ENCODE results near the gene C1D. TPM values are rescaled to one million over a fixed set of nuclear protein-coding genes. Genes with fewer than 3 reads are reported as not detected.

C1D gene
- total and polyA plus RNA-seq, 2 of the 4 experiments (the other 2 are of a cell fraction) = 2.7 to 14.3 TPM

GRCh38 chr2:68043032-68043431, 19.8 kb downstream of the C1D start:
- H3K27me3 ChIP-seq (ENCODE audit: control insufficient read depth, insufficient read depth, low read length) = no peaks in the 10 kb centered on the region
- peaks cover 3% of the 10 kb centered on the region for H3K4me1 ChIP-seq (ENCODE audit: control insufficient read depth, insufficient read depth, low read length)
- intact Hi-C loops (cut with micrococcal nuclease) (no loop called here), dilution Hi-C loops (cut with HindIII; ENCODE audit: low sequenced_read_pairs, unreplicated experiment) (no loop called here), in situ Hi-C loops (cut with MboI; ENCODE audit: low sequenced_read_pairs) (loop anchor here (25.0 kb wide), 2 partner anchors 1456 to 1606 kb away; partner anchors contain the start of gene MEIS1)
- 0 out of 2 replicates have a peak overlapping the region, but pooled peaks have one; percentile 59 for H3K23ac ChIP-seq (ENCODE audit: low read depth, low read length)
- no peak overlapping the region for H2AK9ac ChIP-seq (replicated peaks; ENCODE audit: low read depth, low read length, poor library complexity)
- TF ChIP-seq FOS (IDR thresholded peaks at IDR 0.05; ENCODE audit: low read depth, low read length) (no peak), RAD21 (IDR thresholded peaks at IDR 0.05; ENCODE audit: low read length) (no peak), RCOR1 (IDR thresholded peaks at IDR 0.05; ENCODE audit: insufficient replicate concordance, low read length) (no peak), CTCF (conservative IDR thresholded peaks at IDR 0.05; ENCODE audit: low read depth, low read length) (no peak), USF2 (IDR thresholded peaks at IDR 0.05; ENCODE audit: low read depth, low read length) (no peak), ELK1 (IDR thresholded peaks at IDR 0.05; ENCODE audit: borderline replicate concordance, low read depth, low read length) (no peak), NFE2L2 (IDR thresholded peaks at IDR 0.05; ENCODE audit: low read depth, low read length) (no peak), RFX5 (IDR thresholded peaks at IDR 0.05; ENCODE audit: low read depth, low read length) (no peak), CHD1 (IDR thresholded peaks at IDR 0.05; ENCODE audit: low read depth, low read length) (no peak), POLR2A (IDR thresholded peaks at IDR 0.05; ENCODE audit: low read depth, low read length) (no peak), SMC3 (IDR thresholded peaks at IDR 0.05; ENCODE audit: low read depth, low read length) (no peak), MAFK (IDR thresholded peaks at IDR 0.05; ENCODE audit: low read depth, low read length) (no peak), BHLHE40 (IDR thresholded peaks at IDR 0.05; ENCODE audit: low read depth, low read length) (no peak), MXI1 (IDR thresholded peaks at IDR 0.05; ENCODE audit: borderline replicate concordance, low read depth, low read length) (no peak), MAZ (IDR thresholded peaks at IDR 0.05; ENCODE audit: borderline replicate concordance, low read depth, low read length) (no peak), CEBPB (IDR thresholded peaks at IDR 0.05; ENCODE audit: low read depth, low read length) (no peak)
- no peak overlapping the region for H3K9ac ChIP-seq (ENCODE audit: low read depth, low read length)
- H3K36me3 ChIP-seq (ENCODE audit: control insufficient read depth, insufficient read depth, low read length) = 0 out of 2 replicates have a peak, but pooled peaks cover 1% of the 10 kb centered on the region
- no peak overlapping the region for H2BK5ac ChIP-seq (ENCODE audit: low read depth, low read length, poor library complexity, severe bottlenecking)
- no peak overlapping the region for H3K18ac ChIP-seq (ENCODE audit: low read depth, low read length)
- H2AK5ac ChIP-seq (ENCODE audit: low read depth, low read length) = no peak overlapping the region
- H4K8ac ChIP-seq (ENCODE audit: low read depth in 2 of 2, low read length in 2 of 2) = 0 out of 4 replicates have a peak overlapping the region, but pooled peaks of 1 of the 2 experiments have one; percentile 46
- WGBS, 2 experiments (ENCODE audit: extremely low coverage in 2 of 2, insufficient read length in 1 of 2) = no CpG with 5 or more reads among the region's 5 CpGs
- H3K56ac ChIP-seq (ENCODE audit: extremely low read depth, insufficient read depth, low read length) = no peak overlapping the region
- H2BK20ac ChIP-seq (ENCODE audit: low read depth, low read length) = no peak overlapping the region
- H3K4me3 ChIP-seq (ENCODE audit: insufficient read depth, low read depth, low read length) = no peak overlapping the region
- CTCF ChIA-PET = no interaction called here
- no peak overlapping the region for H3K27ac ChIP-seq (ENCODE audit: insufficient read depth, low read length)
- DNase-seq (no peak), ATAC-seq (ENCODE audit: low read depth) (no peak)
- no peak overlapping the region for H3K4me2 ChIP-seq (ENCODE audit: low read depth, low read length)
- no peak overlapping the region for H2BK120ac ChIP-seq (ENCODE audit: low read depth, low read length)
- H3K4ac ChIP-seq (ENCODE audit: low read depth, low read length) = no peak overlapping the region
- no peak overlapping the region for H4K5ac ChIP-seq (ENCODE audit: low read depth, low read length)
- H4K20me1 ChIP-seq (ENCODE audit: insufficient read depth, low read length) = no peaks in the 10 kb centered on the region
- no peak overlapping the region for H2BK15ac ChIP-seq (ENCODE audit: low read depth, low read length)
- H3K79me1 ChIP-seq (ENCODE audit: low read depth in 1 of 2, low read length in 2 of 2) = peaks cover 6 to 11% of the 10 kb centered on the region in 2 experiments
- POLR2A ChIA-PET (ENCODE audit: unreplicated experiment) = no interaction called here
- no TSS peak for BruUV-seq (replicated peaks)
- no peak overlapping the region for H4K91ac ChIP-seq (ENCODE audit: insufficient read depth, low read depth, low read length)
- H3K14ac ChIP-seq (replicated peaks; ENCODE audit: low read depth, low read length) = no peak overlapping the region
- H3K9me3 ChIP-seq (ENCODE audit: control insufficient read depth, insufficient read depth, low read length) = no peaks in the 10 kb centered on the region
- 0 out of 2 replicates have a peak, but pooled peaks cover 3% of the 10 kb centered on the region for H3K9me1 ChIP-seq (ENCODE audit: insufficient read depth, low read length)
- H2AFZ ChIP-seq (replicated peaks; ENCODE audit: low read length, poor library complexity) = no peak overlapping the region
